Ascending aorta (tissue), 2 donors: Measurements from ENCODE around the gene TMEM175. TPM values are rescaled to one million over a fixed set of nuclear protein-coding genes. Genes with fewer than 3 reads are reported as not detected.

ENCODE experiments used
- DNase-seq, 2 donors: peaks; one replicate each; pipeline ENCODE4 v3.0.0-alpha.2; 2019; ENCODE audit warnings: low spot score in 2 of 2
- H3K27ac ChIP-seq, 2 donors: fragments of 200-600 bp; sonication (generic); one replicate each; pipeline ENCODE4 v1.5.1; 2016 to 2017; ENCODE audit warnings: mild to moderate bottlenecking in 1 of 2
- H3K27me3 ChIP-seq: fragments of 200-600 bp; sonication (generic); one replicate; pipeline ENCODE4 v1.5.1; 2017
- H3K36me3 ChIP-seq, 2 donors: fragments of 200-600 bp; sonication (generic); one replicate each; pipeline ENCODE4 v1.5.1; 2016
- H3K4me1 ChIP-seq, 2 donors: fragments of 200-600 bp; sonication (generic); one replicate each; pipeline ENCODE4 v1.5.1; 2016 to 2017; ENCODE audit warnings: mild to moderate bottlenecking in 1 of 2
- H3K4me3 ChIP-seq, 2 donors: fragments of 200-600 bp; sonication (generic); one replicate each; pipeline ENCODE4 v1.5.1; 2016 to 2017; ENCODE audit warnings: mild to moderate bottlenecking in 1 of 2
- H3K9me3 ChIP-seq, 2 donors: fragments of 200-600 bp; sonication (generic); one replicate each; pipeline ENCODE4 v1.5.1; 2016
- CTCF ChIP-seq, 3 experiments: fragments of 200-600 bp in 2 of 3; fragments of 450-650 bp in 1 of 3; sonication (generic) in 2 of 3; IDR thresholded peaks; one replicate each; pipeline ENCODE4 v1.5.1; 2016 to 2019; ENCODE audit warnings: antibody characterized with exemption in 3 of 3, mild to moderate bottlenecking in 1 of 3, moderate library complexity in 1 of 3
- intact Hi-C: fragments of 100-400 bp; cut with DNase I; formaldehyde crosslinking; loops from one replicate; pipeline ENCODE4 v1.15.1; 2023
- total RNA-seq: library from RNA; depleted of rRNA; stranded (reverse); fragments of >200 nt; gene quantifications from one replicate; pipeline ENCODE4 v1.1.0, GENCODE V29; 2016

TMEM175 gene
- total RNA-seq, 1 donor from 2014 or later: 41.2 TPM

DNA sequence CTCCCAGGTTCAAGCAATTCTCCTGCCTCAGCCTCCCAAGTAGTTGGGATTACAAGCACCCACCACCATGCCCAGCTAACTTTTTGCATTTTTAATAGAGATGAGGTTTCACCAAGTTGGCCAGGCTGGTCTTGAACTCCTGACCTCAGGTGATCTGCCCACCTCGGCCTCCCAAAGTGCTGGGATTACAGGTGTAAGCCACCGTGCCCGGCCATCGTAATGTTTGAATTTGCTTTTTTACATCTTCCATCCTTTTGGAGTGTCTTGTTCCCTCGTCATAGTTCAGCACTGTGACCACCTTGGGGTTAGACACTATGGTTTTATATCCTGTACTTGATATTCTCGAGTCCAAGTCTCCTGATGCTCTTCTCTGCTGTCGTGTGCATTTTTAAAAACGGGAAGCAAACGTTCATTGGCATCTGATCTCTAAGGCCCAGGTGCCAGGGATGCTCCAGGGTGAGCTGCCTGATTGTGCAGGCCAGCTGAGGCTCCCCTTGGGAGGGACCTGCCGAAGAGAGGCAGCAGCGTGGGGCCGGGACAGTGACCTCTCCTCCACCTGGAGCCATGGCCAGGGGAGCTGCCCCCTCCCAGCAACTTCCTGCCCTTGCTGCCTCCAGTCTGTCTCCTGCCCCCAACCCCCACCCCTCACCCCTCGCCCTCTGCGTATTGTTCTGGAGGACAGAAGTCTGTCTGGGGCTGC, 24.4 kb downstream of the TMEM175 start:
- no peak for DNase-seq
- peaks cover 41 to 61% of the 10 kb centered on the region in 2 donors for H3K36me3 ChIP-seq

GRCh38 chr4:957231-957580, 24.9 kb downstream of the TMEM175 start:
- intact Hi-C loops: no loop called here
- no peaks in the 10 kb centered on the region for H3K9me3 ChIP-seq
- H3K27me3 ChIP-seq: no peaks in the 10 kb centered on the region
- H3K27ac ChIP-seq: no peak overlapping the region
- no peak overlapping the region for H3K4me3 ChIP-seq
- no peak for DNase-seq
- H3K36me3 ChIP-seq: peaks cover 46 to 63% of the 10 kb centered on the region in 2 donors
- H3K4me1 ChIP-seq: no peaks in the 10 kb centered on the region
- no peak for TF ChIP-seq CTCF (IDR thresholded peaks at IDR 0.05)

More for the DNA sequence above, 24.4 kb downstream of the TMEM175 start:
- H3K9me3 ChIP-seq: no peaks in the 10 kb centered on the region
- H3K4me1 ChIP-seq: no peaks in the 10 kb centered on the region
- no peak for TF ChIP-seq CTCF (IDR thresholded peaks at IDR 0.05)
- intact Hi-C loops: no loop called here
- no peak overlapping the region for H3K4me3 ChIP-seq
- no peaks in the 10 kb centered on the region for H3K27me3 ChIP-seq
- no peak overlapping the region for H3K27ac ChIP-seq

DNA sequence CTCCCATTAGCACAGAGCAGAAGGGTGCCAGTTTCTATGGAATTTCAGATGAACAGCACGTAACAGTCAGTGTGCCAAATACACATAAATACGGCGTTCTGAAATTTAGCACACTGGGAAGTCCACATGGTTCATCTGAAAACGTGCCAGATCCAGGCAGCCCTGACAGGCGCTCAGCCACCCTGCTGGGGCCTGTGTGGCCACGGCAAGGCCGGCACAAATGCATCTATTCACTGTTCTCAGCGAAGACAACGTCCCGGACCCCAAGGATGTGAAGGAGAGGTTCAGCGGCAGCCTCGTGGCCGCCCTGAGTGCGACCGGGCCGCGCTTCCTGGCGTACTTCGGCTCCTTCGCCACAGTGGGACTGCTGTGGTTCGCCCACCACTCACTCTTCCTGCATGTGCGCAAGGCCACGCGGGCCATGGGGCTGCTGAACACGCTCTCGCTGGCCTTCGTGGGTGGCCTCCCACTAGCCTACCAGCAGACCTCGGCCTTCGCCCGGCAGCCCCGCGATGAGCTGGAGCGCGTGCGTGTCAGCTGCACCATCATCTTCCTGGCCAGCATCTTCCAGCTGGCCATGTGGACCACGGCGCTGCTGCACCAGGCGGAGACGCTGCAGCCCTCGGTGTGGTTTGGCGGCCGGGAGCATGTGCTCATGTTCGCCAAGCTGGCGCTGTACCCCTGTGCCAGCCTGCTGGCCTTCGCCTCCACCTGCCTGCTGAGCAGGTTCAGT, 25.5 kb downstream of the TMEM175 start:
- no peaks in the 10 kb centered on the region for H3K4me1 ChIP-seq
- intact Hi-C loops: no loop called here
- no peak for DNase-seq
- TF ChIP-seq CTCF (IDR thresholded peaks at IDR 0.05): no peak
- no peaks in the 10 kb centered on the region for H3K27me3 ChIP-seq
- H3K36me3 ChIP-seq: peaks cover 50 to 68% of the 10 kb centered on the region in 2 donors
- no peaks in the 10 kb centered on the region for H3K9me3 ChIP-seq
- no peak overlapping the region for H3K27ac ChIP-seq
- H3K4me3 ChIP-seq: no peak overlapping the region

- H3K27ac ChIP-seq: no peak overlapping the region
- peaks cover 47 to 68% of the 10 kb centered on the region in 2 donors for H3K36me3 ChIP-seq
- no peaks in the 10 kb centered on the region for H3K27me3 ChIP-seq
- intact Hi-C loops: no loop called here
- no peak overlapping the region for H3K4me3 ChIP-seq
- TF ChIP-seq CTCF (IDR thresholded peaks at IDR 0.05): no peak
- no peaks in the 10 kb centered on the region for H3K9me3 ChIP-seq
- DNase-seq: no peak
- no peaks in the 10 kb centered on the region for H3K4me1 ChIP-seq
Measured at GRCh38 chr4:958314-958665, 26.0 kb downstream of the TMEM175 start.

DNA sequence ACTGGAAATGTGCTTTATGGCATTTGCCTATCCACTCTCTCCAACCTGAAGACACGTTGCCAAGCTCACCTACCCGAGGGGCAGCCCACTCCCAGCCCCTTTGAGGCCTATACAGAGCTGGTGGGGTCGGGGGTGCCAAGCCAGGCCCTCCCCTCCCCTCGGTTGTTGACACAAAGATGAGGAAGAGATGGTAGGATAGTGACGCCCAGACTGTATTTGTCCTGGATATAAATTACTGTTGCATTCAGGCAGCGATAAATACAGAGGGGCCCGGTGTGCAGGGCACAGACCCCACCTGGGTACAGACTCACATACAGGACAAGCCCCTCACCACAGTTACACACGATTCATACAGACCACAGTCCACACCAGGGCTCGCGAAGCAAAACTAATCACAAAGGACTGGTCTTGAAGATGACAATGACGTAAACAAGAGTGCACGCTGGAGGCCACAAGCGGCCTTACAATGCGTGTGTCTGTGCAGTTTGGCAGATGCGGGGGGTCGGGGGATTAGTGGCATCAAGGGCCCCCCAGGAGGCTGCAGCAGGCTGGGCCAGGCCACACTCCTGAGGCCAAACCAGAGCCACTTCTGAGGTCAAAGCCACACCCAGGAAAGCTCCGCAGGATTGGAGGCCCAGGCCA, 26.6 kb downstream of the TMEM175 start:
- H3K9me3 ChIP-seq: no peaks in the 10 kb centered on the region
- H3K4me1 ChIP-seq: no peaks in the 10 kb centered on the region
- TF ChIP-seq CTCF (IDR thresholded peaks at IDR 0.05): no peak
- intact Hi-C loops: no loop called here
- no peak overlapping the region for H3K27ac ChIP-seq
- DNase-seq: no peak
- no peak overlapping the region for H3K4me3 ChIP-seq
- H3K27me3 ChIP-seq: no peaks in the 10 kb centered on the region
- H3K36me3 ChIP-seq: peaks cover 46 to 68% of the 10 kb centered on the region in 2 donors
